Loucy (cell line): ENCODE data around the gene FAM234A.

Source experiments
- CTCF ChIP-seq: fragments of 200-600 bp; sonication (generic); conservative IDR thresholded peaks from 2 replicates; pipeline ENCODE4 v1.5.1; 2014; ENCODE audit warnings: mild to moderate bottlenecking, antibody characterized with exemption, low read length
- EZH2phosphoT487 ChIP-seq: fragments of 200-600 bp; IDR thresholded peaks from 2 replicates; pipeline ENCODE4 v1.6.1; 2018; ENCODE audit warnings: antibody characterized with exemption, mild to moderate bottlenecking, moderate library complexity, borderline replicate concordance

DNA sequence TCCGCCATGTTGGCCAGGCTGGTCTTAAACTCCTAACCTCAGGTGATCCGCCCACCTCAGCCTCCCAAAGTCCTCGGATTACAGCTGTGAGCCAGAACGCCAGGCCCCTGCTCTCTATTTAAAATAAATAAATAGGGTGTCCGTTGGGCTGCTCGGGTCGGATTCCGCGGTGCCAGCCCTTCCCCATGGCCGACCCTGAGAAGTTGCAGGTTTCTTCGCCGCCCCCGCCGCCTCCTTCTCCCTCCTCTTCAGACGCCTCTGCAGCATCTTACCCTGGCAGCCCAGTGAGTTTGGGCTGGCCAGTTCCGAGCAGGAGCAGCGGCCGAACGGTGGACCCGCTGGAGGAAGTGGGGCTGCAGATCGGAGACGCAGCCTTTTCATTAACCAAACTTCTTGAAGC, 3.7 kb upstream of the FAM234A start:
- TF ChIP-seq CTCF (no peak), EZH2phosphoT487 (no peak)
